H1 (cell line): ENCODE results near the gene NBL1. TPM values are rescaled to one million over a fixed set of nuclear protein-coding genes. Genes with fewer than 3 reads are reported as not detected.

Source experiments
- polyA plus RNA-seq, 7 experiments: library from polyadenylated mRNA; depleted of rRNA in 3 of 7; stranded (reverse) in 5 of 7; unstranded in 2 of 7; fragments of >200 nt in 5 of 7; fragments of 200-250 nt in 2 of 7; gene quantifications; 1 replicate in 5 of 7; 2 replicates in 1 of 7; 4 replicates in 1 of 7; pipeline versions ENCODE4 v1.2.1 to v1.2.3, GENCODE V29; 2011 to 2013; ENCODE audit warnings: missing spikeins in 2 of 7, mixed read lengths in 2 of 7
- total RNA-seq: library from RNA; stranded (reverse); fragmentation: NEBNext Ultra II Directional; extraction: Animal tissue kit (Norgen Biotek cat#: 25700); gene quantifications from 2 replicates; pipeline ENCODE4 v1.2.1, GENCODE V29; 2021
- TF ChIP-seq, protein P1 (sequence below): fragments of 300-600 bp; sonication (generic); IDR thresholded peaks from 2 replicates; pipeline ENCODE4 v1.7.1; 2012; ENCODE audit warnings: low read length, moderate library complexity, mild to moderate bottlenecking, inconsistent platforms; ENCODE audit not compliant: insufficient replicate concordance

Gene NBL1
- total and polyA plus RNA-seq, 2 of the 8 experiments (the other 6 are each of a cell fraction or from before 2014, with no cell fraction given): 8.7 to 9.7 TPM

GRCh38 chr1:19608232-19608631 lies 35.9 kb upstream of the NBL1 start (continued):
- TF ChIP-seq, protein P1, sequence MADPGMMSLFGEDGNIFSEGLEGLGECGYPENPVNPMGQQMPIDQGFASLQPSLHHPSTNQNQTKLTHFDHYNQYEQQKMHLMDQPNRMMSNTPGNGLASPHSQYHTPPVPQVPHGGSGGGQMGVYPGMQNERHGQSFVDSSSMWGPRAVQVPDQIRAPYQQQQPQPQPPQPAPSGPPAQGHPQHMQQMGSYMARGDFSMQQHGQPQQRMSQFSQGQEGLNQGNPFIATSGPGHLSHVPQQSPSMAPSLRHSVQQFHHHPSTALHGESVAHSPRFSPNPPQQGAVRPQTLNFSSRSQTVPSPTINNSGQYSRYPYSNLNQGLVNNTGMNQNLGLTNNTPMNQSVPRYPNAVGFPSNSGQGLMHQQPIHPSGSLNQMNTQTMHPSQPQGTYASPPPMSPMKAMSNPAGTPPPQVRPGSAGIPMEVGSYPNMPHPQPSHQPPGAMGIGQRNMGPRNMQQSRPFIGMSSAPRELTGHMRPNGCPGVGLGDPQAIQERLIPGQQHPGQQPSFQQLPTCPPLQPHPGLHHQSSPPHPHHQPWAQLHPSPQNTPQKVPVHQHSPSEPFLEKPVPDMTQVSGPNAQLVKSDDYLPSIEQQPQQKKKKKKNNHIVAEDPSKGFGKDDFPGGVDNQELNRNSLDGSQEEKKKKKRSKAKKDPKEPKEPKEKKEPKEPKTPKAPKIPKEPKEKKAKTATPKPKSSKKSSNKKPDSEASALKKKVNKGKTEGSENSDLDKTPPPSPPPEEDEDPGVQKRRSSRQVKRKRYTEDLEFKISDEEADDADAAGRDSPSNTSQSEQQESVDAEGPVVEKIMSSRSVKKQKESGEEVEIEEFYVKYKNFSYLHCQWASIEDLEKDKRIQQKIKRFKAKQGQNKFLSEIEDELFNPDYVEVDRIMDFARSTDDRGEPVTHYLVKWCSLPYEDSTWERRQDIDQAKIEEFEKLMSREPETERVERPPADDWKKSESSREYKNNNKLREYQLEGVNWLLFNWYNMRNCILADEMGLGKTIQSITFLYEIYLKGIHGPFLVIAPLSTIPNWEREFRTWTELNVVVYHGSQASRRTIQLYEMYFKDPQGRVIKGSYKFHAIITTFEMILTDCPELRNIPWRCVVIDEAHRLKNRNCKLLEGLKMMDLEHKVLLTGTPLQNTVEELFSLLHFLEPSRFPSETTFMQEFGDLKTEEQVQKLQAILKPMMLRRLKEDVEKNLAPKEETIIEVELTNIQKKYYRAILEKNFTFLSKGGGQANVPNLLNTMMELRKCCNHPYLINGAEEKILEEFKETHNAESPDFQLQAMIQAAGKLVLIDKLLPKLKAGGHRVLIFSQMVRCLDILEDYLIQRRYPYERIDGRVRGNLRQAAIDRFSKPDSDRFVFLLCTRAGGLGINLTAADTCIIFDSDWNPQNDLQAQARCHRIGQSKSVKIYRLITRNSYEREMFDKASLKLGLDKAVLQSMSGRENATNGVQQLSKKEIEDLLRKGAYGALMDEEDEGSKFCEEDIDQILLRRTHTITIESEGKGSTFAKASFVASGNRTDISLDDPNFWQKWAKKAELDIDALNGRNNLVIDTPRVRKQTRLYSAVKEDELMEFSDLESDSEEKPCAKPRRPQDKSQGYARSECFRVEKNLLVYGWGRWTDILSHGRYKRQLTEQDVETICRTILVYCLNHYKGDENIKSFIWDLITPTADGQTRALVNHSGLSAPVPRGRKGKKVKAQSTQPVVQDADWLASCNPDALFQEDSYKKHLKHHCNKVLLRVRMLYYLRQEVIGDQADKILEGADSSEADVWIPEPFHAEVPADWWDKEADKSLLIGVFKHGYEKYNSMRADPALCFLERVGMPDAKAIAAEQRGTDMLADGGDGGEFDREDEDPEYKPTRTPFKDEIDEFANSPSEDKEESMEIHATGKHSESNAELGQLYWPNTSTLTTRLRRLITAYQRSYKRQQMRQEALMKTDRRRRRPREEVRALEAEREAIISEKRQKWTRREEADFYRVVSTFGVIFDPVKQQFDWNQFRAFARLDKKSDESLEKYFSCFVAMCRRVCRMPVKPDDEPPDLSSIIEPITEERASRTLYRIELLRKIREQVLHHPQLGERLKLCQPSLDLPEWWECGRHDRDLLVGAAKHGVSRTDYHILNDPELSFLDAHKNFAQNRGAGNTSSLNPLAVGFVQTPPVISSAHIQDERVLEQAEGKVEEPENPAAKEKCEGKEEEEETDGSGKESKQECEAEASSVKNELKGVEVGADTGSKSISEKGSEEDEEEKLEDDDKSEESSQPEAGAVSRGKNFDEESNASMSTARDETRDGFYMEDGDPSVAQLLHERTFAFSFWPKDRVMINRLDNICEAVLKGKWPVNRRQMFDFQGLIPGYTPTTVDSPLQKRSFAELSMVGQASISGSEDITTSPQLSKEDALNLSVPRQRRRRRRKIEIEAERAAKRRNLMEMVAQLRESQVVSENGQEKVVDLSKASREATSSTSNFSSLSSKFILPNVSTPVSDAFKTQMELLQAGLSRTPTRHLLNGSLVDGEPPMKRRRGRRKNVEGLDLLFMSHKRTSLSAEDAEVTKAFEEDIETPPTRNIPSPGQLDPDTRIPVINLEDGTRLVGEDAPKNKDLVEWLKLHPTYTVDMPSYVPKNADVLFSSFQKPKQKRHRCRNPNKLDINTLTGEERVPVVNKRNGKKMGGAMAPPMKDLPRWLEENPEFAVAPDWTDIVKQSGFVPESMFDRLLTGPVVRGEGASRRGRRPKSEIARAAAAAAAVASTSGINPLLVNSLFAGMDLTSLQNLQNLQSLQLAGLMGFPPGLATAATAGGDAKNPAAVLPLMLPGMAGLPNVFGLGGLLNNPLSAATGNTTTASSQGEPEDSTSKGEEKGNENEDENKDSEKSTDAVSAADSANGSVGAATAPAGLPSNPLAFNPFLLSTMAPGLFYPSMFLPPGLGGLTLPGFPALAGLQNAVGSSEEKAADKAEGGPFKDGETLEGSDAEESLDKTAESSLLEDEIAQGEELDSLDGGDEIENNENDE: no peak
